RWPE1 (cell line): Measurements from ENCODE around the gene HMCN2.

Source experiments
- CTCF ChIA-PET: fragments of 350-600 bp; sonication (Branson Sonifier 250); formaldehyde crosslinking; extraction: SDS; loops from one replicate; lab custom pipeline; 2021; lab: Yijun Ruan, JAX
- POLR2A ChIA-PET: fragments of 400-600 bp; formaldehyde crosslinking; extraction: SDS; loops from one replicate; lab custom pipeline; 2020; ENCODE audit warnings: antibody characterized with exemption; ENCODE audit not compliant: low non-redundant PET; lab: Yijun Ruan, JAX
- DNase-seq: peaks from one replicate; pipeline ENCODE4 v3.0.0; 2012; ENCODE audit warnings: low spot score
- H3K27ac ChIP-seq: fragments of 450-650 bp; 2 replicates; pipeline ENCODE4 v1.5.1; 2017
- CTCF ChIP-seq: fragments of 450-650 bp; conservative IDR thresholded peaks from 2 replicates; pipeline ENCODE4 v1.5.1; 2017; ENCODE audit warnings: low read depth, mild to moderate bottlenecking

Gene HMCN2

GRCh38 chr9:130320723-130321481 lies 55.3 kb downstream of the HMCN2 start:
- DNase-seq: peak; percentile 62
- CTCF ChIA-PET: interaction anchor here (0.9 kb wide), 1 partner anchor 9 kb away, joined by 3 read pairs; no protein-coding TSS in a partner anchor
- H3K27ac ChIP-seq: no peak overlapping the region
- TF ChIP-seq CTCF: peak; percentile 39
- POLR2A ChIA-PET: no interaction called here

GRCh38 chr9:130321539-130321938 lies 56.0 kb downstream of the HMCN2 start:
- no peak for DNase-seq
- POLR2A ChIA-PET: no interaction called here
- no peak overlapping the region for H3K27ac ChIP-seq
- TF ChIP-seq CTCF: no peak
- CTCF ChIA-PET: interaction anchor here (0.9 kb wide), 1 partner anchor 9 kb away, joined by 3 read pairs; no protein-coding TSS in a partner anchor

DNA sequence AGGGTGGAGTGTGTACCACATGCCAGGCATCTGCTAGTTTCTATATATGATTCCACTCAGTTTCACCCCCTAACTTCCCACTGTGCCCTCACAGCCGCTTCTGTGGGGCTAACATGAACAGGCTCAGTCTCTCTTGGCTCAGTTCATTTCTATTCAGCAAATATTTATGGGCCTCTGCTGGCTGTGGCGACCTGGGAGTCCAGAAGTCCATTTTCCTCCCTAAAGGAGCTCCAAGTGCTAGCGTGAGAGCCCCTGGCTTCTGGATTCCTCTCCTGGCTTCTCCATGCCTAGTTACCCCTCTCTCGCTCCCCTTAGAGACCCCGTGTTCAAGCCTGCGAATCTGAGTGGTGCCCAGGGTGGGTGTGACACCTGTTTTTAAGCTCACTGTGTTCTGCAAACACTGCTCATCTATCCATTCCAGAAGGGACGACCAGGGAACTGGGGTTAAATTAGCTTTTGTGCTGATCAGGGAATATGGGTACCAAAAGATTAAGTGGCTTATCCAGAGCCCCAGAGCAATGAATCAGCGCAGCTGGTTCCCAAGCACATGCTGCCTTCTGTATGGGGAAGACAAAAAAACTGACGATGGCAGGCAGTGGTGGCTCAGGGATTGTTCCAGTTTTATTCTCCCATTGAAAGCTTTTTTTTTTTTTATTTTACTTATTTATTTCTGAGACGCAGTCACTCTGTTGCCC lies 57.6 kb downstream of the HMCN2 start:
- POLR2A ChIA-PET: no interaction called here
- DNase-seq: no peak
- CTCF ChIA-PET: interaction anchor here (0.6 kb wide), 2 partner anchors 12 to 390 kb away, joined by 3 read pairs; no protein-coding TSS in a partner anchor
- no peak overlapping the region for H3K27ac ChIP-seq
- no peak for TF ChIP-seq CTCF

DNA sequence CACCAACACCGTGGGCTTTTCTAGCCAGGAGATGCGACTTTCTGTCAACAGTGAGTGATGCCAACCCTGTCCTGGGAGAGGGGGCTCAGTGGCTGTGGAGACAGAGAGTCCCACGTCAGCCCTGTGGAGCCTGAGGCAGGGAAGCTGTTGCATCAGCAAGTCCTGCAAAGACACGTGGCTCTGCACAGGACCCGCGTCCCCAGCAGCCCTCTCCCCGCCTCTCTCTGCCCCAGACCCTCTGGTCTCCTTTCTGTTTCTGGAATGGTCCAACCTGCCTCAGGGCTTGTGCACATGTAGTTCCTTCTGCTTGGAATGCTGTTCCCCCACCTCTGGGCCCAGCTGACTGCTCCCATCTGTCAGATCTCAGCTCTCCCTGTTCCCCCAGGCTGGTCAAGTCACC lies 60.4 kb downstream of the HMCN2 start:
- no peak for TF ChIP-seq CTCF
- no peak for DNase-seq
- H3K27ac ChIP-seq: no peak overlapping the region
- ChIA-PET CTCF (interaction anchor here (0.6 kb wide), 1 partner anchor 97 kb away, joined by 3 read pairs; no protein-coding TSS in a partner anchor), POLR2A (no interaction called here)

GRCh38 chr9:130327070-130327780 lies 61.7 kb downstream of the HMCN2 start:
- no peak for DNase-seq
- H3K27ac ChIP-seq: no peak overlapping the region
- POLR2A ChIA-PET: no interaction called here
- CTCF ChIA-PET: interaction anchor here (0.6 to 0.7 kb wide), 3 partner anchors 8 to 615 kb away, joined by 3 to 5 read pairs (median 3); no protein-coding TSS in a partner anchor
- TF ChIP-seq CTCF: peak; percentile 36
